Fibroblast of peridontal ligament (primary cell): ENCODE data around the gene HSF2BP.
"Not testable (repeated sequence)": the region's sequence is repeated elsewhere in the genome, so short reads cannot be mapped to it uniquely, and the experiment has no call there.

Experiments
- DNase-seq: peaks from one replicate; pipeline ENCODE4 v3.0.0-alpha.2; 2010; ENCODE audit errors: extremely low read depth

The HSF2BP gene

DNA sequence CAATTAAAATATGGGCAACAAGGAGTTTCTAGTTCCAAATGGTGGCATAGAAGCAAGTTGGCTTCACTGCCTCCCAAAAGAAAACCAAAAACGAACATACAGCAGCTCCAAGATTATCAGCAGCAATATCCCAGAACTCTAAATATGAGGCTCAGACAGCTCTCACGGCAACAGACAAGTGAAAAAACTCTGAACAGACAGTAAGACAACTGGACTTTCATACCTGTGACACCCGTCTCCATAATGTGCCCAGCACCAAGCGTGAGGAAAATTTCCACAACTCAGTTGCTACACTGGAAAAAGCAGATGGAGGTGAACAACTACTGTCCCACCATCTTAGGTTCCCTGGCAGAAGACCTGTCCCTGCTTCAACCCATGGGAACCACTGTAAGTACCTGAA lies 39.9 kb downstream of the HSF2BP start:
- DNase-seq, result no peak

DNA sequence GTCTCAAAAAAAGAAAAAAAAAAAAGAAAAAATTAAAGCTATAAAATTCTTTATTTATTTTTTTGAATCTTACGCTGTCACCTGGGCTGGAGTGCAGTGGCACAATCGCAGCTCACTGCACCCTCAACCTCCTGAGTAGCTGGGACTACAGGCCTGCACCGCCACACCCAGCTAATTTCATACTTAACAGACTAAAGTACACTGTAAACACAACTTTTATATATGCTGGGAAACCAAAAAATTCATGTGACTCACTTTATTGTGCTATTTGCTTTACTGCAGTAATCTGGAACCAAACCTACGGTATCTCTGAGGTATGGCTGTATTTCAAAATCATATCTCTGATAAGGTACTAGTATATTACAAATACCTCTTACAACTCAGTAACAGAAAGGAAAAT lies 40.3 kb downstream of the HSF2BP start:
- no peak for DNase-seq

DNA sequence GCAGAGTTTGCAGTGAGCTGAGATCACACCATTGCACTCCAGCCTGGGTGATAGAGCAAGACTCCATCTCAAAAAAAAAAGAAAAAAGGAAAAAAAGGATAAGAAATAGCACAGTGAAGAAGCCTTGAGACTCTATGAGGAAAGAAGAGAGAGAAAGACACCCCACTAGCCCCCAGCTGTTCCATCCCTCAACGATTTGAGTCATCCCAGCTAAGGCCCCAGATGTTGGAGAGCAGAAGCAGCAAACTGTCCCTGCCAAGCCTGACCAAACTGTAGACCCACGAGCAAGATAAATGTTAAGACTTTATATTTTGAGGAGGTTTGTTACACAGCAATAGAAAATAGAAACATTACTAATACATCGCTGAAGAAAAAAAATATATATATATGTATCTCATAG lies 42.4 kb downstream of the HSF2BP start:
- DNase-seq, result not testable (repeated sequence)

DNA sequence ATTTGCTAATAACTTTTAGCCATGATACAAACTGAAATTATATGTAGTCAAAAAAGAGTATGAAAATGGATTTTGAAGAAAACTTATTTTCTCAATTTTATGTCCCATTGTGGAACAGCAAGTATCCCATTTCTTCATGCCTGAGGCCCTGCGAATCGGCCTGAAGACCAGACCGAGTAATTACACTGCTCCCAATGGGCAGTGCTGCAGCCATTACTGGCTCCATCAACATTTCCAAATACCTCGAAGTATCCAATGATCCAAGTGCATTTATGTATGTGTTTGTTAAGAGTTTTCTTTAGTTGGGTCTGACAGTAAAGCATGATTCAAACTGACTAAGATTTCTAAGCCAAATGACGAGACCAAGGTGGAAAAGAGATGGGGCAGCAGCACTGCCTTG lies 44.4 kb downstream of the HSF2BP start:
- peak; percentile 23 for DNase-seq

DNA sequence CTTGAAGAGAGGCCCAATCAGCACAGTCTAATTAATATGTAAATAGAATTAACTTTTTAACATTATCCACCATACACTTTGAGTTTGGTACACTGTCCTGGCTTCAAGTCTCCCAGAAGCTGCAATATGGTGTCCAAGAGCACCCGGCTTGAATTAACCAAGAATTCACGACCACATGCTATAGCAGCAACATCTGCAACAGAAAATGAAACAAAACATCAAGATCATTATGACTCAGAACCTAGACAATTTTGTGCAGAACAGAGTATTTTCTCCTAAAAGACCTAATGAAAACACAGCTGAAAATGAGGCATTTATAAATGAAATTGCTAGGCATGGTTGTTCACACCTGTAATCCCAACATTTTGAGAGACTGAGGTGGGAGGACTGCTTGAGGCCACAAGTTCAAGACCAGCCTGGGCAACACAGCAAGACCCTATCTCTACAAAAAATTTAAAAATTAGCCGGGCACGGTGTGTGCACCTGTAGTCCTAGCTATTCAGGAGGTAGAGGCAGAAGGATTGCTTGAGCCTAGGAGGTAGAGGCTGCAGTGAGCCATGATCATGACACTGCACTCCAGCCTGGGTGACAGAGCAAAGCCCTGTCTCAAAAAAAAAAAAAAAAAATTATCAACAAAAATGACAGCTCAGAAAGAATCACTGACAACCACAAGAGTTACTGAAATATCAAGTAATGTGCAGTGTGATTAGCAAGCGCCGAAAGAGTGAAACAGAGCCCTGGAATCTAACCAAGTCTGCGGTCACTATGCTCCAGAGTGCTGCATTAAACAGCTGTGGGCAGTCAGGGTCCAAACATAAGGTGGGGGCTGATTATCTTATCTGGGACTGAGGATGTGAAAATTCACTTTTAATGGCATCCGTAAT lies 45.3 kb downstream of the HSF2BP start:
- DNase-seq, result peak; percentile 74

DNA sequence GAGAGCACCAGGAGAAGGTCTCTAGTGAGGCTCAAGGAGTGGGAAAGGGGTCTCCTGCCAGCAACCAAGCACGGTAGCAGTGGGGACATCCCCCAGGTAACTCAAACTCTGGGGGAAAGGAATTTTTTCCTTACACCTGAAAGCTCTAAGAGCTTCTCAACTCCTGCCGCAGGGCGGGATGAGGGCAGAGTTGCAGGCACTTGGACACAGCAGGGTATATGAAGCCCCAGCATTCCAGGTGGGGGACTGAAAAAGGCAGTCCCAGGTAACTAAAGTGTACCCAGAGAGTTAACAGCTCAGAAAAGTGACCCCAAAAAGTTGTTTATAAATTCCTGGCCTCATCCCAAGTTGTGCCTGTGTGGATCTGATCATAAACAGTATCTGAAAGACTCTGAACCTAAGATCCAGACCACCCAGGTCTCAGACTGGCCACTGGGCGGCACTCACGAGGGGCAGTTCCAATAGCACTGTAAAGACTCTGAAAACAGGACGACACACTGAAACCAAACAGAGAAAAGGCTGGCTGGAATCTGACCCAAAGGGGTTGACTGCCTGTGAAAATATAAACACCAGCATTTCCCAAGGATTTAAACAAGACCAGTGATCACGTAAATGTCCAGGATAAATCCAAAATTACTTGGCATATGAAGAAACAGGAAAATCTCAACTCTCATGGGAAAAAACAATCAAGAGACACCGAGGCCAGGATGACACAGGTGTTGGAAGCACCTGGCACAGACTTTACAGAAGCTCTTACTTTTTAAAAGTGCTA lies 47.5 kb downstream of the HSF2BP start:
- peak; percentile 91 for DNase-seq

DNA sequence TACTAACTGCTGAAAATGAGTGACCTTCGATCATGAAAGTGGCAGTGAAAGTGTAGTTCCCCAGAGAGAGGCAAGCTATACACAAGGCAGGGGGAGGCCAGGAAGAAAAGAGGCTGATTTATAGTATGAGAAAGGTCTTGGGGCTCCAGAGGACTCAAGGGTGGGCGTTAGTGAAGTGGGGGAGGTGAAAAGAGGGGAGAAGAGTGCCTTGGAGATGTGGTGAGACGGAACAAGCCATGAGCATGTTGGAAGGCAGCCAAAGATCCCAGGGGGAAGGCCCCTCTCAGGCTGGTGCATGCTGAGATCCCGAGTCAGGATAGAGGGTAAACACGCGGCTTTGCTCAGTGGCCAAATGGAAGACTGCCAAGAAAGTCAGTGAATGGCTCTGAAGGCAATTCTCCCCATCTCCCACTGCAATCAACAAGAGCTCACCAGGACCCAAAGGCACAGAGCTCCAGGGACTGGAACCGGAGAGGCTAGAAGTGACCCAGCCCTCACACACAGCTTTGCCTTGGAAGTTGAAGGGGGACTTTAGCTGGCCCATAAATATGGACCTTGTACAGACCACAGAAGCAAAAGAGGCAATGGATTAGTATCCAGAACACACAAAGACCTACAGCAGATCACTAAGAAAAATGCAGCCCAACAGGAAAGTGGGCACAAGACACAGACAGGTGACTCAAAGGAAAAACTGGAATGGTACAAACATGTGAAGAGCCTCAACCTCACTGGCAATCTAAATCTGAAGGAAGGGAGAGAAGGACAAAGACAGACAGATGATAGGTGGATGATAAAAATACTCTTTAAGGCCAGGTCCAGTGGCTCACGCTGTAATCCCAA lies 49.6 kb downstream of the HSF2BP start:
- peak; percentile 81 for DNase-seq

DNA sequence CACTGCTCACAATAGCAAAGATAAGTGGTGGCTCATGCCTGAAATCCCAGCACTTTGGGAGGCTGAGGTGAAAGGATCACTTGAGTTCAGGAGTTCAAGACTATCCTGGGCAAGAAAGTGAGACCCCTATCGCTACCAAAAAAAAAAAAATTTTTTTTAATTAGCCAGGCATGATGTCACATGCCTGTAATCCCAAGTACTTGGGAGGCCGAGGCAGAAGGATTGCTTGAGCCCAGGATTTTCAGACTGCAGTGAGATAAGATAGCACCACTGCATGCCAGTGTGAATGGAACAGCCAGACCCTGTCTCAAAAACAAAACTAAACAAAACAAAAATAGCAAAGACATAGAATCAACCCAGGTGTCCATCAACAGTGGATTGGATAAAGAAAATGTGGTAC lies 50.6 kb downstream of the HSF2BP start:
- no peak for DNase-seq

DNA sequence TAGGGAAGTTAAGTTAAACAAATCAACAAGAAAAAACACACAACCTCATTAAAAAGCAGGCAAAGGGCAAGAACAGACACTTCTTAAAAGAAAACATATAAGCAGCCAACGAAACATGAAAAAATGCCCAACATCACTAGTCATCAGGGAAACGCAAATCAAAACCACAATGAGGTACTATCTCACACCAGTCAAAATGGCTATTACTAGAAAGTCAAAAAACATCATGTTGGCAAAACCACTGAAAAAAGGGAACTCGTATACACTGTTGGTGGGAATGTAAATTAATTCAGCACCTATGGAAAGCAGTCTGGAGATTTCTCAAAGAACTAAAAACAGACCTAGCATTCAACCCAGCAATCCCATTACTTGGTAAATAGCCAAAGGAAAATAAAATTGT lies 51.1 kb downstream of the HSF2BP start:
- DNase-seq, result peak; percentile 84

DNA sequence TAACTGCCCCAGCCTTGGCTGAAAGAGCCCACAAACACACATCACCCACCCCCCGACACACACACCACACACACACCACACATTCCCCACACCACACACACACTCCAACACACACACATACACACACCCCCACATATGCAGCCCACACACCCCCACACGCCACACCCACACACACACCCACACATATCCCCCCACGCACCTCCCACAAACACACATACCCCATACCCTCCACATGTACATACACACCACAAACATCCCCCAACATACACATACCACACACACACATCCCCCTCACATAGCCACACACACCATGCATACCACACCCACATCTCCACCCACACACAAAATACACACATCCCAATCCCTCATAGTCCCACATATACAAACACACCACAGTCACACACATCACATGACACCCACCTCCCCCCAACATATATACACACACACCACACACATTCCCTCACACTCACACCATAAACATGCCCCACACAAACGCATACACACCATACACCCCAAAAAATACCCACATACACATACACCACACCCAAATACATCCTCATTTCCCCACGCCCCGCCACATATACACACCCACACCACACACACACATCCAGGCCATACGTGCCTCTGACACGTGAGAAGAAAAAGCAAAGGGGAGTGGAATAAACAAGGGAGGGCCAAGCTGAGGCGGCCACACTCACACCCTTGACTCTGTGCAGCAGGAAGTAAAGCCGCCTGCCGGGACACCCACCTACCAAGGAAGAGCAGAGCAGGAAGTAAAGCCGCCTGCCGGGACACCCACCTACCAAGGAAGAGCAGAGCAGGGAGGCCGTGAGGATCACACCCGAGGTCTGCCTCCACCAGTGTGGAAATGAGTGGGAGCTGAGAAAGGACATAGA lies 53.7 kb downstream of the HSF2BP start:
- no peak for DNase-seq

DNA sequence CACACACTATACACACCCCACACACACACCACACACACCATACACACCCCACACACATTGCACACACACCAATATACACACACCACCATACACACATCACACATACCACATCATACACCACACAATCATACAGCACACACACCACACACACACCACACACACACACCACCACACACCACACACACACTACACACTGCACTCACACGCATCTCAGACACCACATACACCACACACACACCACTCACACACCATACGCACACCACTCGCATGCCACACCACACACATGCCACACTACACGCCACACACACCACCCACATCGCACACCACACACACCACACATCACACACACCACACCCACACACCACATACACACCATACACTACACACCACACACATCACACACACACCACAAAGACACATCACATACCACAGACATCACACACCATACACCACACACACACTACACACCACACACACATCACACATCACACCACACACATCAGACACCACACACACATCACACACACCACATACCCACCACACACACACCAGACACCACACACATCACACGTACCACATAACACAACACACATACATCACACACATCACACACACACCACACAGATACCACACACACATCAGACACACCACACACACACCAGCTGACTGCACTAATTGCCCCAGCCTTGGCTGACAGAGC lies 54.6 kb downstream of the HSF2BP start:
- no peak for DNase-seq

DNA sequence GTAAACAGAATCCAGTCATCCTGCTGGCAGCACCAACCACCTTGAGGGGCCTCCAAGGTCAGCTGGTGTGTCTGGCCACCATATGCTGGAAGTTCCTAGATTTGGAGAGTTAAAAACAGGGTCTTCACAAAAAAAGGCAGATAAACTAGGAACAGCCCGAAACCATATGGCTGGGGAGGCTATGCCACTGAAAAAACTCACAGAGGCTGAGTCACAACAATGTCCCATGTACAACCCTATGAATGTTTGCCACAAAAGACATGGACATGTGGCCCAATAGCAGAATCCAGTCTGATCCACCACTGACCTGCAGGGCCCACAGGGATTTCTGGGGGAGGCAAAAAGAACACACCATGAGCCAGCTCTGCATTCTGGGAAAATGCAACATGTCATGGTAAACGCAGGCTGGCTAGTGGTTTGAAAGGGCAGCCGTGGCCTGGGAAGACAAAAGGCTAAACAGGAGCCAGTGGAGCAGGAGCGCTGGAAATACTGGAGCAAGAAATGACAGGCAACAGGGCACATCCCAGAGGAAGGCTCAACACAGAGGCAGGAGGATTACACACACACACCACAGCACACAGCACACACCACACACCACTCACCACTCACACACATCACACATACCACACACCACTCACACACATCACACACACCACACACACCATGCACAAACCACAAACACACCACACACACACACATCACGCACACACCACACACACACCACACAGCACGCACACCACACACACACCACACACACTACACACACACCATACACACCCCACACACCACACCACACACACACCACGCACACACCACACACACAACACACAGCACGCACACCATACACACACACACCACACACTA lies 55.4 kb downstream of the HSF2BP start:
- DNase-seq, result peak; percentile 74

DNA sequence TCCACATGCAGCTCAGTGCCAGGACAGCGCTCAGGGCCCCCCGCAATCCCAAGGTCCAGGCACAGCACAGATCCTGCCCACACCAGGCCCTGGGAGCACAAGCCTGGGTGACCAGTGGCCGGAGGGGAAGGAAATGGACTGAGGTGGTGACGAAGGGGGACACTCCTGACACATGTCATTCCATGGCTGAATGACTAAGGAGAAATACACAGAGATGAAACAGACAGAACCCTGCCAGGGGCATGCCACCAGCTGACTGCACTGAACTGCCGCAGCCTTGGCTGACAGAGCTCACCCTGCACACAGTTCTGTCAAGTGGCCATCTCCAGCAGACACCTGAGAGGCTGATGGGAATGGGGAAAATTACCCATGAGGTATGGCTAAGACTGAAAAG lies 56.1 kb downstream of the HSF2BP start:
- no peak for DNase-seq

DNA sequence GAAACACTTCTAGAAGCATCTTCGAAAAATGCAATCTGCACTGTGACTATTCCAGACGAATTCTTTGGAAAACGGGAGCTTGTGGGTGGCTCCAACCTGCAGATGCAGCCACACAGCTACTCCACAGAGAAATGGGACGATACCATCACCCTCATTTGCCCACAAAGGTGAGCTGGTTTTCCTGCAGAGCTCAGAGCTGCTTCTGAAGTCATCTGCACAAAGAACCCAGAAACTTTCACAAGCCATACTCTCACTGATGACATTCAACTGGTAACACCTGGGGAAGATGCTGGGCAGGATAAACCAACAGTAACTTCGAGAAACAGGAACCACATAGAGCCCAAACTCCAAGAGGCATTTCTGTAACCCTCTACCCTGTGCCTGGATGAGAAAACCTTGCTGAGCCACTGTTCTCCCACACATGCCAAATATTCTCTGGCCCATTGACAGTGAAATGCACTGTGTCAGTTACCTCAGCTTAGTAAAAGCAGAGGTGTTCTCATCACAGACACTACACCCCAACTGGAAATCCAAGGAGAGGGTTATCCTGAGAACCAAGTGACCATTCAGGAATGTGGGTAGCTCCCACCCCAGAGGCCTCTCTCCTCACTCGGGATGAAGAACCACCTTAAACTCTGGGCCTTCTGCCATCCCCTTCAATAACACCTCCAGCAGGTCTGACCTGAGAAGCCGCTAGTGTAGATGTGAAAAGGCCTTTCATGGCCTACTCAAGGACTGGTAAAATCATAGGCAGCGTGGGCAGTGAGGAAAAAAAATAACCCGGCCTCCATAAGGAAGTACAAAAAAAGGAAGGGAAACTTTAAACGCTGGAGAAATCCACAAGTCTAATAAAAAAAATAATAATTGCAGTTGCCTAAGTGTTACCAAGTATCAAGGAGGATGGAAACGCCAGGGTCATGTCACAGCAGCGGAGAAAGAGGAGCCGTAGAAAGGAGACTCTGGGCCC lies 56.7 kb downstream of the HSF2BP start:
- no peak for DNase-seq

DNA sequence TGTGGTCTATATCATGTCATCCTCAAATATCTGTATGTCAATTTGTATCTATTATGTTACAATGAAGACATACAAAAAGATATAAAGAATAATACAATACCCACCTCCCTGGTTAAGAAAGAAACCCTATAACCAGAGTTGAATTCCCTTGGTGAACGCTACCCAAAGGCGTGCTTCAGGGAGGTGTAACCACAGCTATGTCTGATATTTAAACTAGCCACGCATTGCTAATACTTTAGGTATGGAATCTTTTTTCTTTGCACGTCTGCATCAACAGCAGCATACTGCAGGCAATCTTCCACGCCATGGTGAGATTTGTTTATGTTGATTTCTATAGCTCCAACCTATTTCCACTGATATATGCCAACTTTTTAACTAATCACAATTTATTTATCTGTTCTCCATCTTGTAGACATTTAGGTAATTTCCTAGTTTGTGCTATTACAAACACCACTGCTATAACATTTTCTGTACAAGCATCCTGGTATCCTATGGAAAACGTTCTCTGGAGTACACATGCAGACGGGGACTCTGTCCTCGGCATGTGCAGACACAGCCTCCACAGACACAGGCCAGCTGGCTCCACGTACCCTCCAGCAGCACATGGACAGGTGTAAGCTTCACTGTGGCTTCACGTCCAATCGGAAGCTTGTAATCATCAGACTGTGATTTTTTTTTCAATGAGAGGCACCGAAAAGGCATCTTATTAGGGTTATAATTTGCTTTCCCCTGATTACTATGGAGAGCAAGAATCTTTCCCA lies 58.5 kb downstream of the HSF2BP start:
- peak; percentile 91 for DNase-seq

DNA sequence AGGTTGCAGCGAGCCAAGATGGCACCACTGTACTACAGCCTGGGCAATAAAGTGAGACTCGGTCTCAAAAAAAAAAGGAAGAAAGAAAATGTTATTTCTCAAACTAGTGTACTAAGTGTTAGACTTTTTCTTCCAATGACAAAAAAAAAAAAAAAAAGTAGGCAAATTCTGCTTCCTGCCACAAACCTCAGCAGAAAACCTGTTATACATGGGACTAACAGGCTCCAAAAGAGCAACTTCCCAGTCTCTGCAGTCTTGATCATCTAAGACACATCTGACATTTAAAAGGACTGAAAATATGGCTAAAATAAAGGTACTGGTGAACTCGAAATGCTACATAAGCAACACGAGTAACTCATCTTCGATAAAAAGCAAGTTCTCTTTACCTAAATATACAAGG lies 59.6 kb downstream of the HSF2BP start:
- DNase-seq, result no peak

DNA sequence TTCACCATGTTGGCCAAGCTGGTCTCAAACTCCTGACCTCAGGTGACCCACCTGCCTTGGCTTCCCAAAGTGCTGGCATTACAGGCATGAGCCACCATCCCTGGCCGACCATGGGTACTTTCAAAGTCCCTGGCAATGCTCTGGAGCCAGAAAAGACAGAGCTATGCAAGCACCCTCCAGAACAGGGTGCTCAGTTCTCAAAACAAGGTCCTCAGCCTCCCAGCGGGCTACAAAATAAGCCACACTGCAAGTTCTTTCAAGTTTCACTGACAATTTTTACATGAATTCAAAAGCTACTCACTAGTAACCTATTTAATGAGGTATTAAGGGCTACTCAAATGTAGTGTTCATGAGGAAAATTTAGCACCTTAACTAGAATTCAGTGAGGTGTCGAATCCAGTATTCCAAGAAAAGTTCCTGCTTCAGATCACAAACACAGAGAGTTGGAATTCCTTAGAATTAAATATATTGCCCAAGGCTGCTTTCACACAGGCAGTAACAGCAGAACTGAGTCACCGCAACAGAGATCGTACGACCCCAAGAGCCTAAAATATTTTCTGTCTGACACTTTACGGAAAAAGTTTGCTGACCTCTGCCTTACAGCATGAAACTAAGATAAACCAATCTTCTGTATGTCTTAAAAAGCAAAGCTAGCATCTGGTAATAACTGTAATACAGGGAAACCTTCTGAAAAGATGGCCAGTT lies 60.7 kb downstream of the HSF2BP start:
- DNase-seq, result peak; percentile 85
